Kidney (tissue), 14 donors: ENCODE measurements around the gene SNX13. TPM values are rescaled to one million over a fixed set of nuclear protein-coding genes. Genes with fewer than 3 reads are reported as not detected.

Experiments used
- DNase-seq, 5 donors: peaks; one replicate each; pipeline ENCODE4 v3.0.0-alpha.2; 2013 to 2020
- FAIRE-seq: peaks from 2 replicates; lab custom pipeline; 2012; peaks lifted over from hg19 to GRCh38; lab: Jason Lieb, UNC
- H3K27ac ChIP-seq, 2 donors: one replicate each; pipeline ENCODE4 v1.7.0; 2013; ENCODE audit warnings: low read depth in 2 of 2, low read length in 2 of 2, inconsistent platforms in 1 of 2
- H3K27me3 ChIP-seq: one replicate; pipeline ENCODE4 v1.7.1; 2013; ENCODE audit warnings: low read length, inconsistent platforms; ENCODE audit not compliant: control insufficient read depth, insufficient read depth
- H3K36me3 ChIP-seq, 3 donors: one replicate each; pipeline versions ENCODE4 v1.7.0 to v1.7.1; 2013; ENCODE audit warnings: low read length in 3 of 3, control low read depth in 1 of 3, inconsistent platforms in 1 of 3; ENCODE audit not compliant: insufficient read depth in 3 of 3, control insufficient read depth in 2 of 3
- H3K4me1 ChIP-seq, 3 donors: one replicate each; pipeline versions ENCODE4 v1.7.0 to v1.7.1; 2013; ENCODE audit warnings: low read length in 3 of 3, inconsistent platforms in 1 of 3, low read depth in 1 of 3; ENCODE audit not compliant: control insufficient read depth in 2 of 3, insufficient read depth in 2 of 3
- H3K4me3 ChIP-seq, 3 donors: one replicate each; pipeline versions ENCODE4 v1.7.0 to v1.8.1; 2013; ENCODE audit warnings: low read length in 3 of 3, control low read depth in 1 of 3, inconsistent platforms in 1 of 3
- H3K9ac ChIP-seq, 3 donors: one replicate each; pipeline versions ENCODE4 v1.7.0 to v1.7.1; 2013; ENCODE audit warnings: low read length in 3 of 3, control low read depth in 1 of 3, inconsistent platforms in 1 of 3
- H3K9me3 ChIP-seq, 3 donors: one replicate each; pipeline versions ENCODE4 v1.7.0 to v1.7.1; 2013; ENCODE audit warnings: low read length in 3 of 3, control low read depth in 1 of 3, inconsistent platforms in 1 of 3; ENCODE audit not compliant: control insufficient read depth in 2 of 3, insufficient read depth in 1 of 3
- intact Hi-C: fragments of 100-400 bp; cut with DNase I; formaldehyde crosslinking; loops from one replicate; pipeline ENCODE4 v1.11.1; 2022
- polyA plus RNA-seq: library from polyadenylated mRNA; stranded (reverse); fragments of 350-450 nt; fragmentation: Illumina TruSeq; extraction: RNeasy Lipid Tissue Mini Kit (QIAGEN cat#74804); gene quantifications from one replicate; pipeline ENCODE4 v1.2.3, GENCODE V29; 2014; ENCODE audit warnings: low read depth, low replicate concordance; ENCODE audit not compliant: insufficient read depth
- total RNA-seq: library from RNA; stranded (reverse); fragmentation: NEBNext Ultra II Directional; extraction: Animal tissue kit (Norgen Biotek cat#: 25700); gene quantifications from one replicate; pipeline ENCODE4 v1.2.1, GENCODE V29; 2021
- TF ChIP-seq, protein P1 (sequence below): IDR thresholded peaks from 3 replicates; pipeline ENCODE4 v1.5.1; 2012; ENCODE audit warnings: mild to moderate bottlenecking, moderate library complexity, borderline replicate concordance; ENCODE audit not compliant: insufficient read depth; ENCODE audit errors: extremely low read depth
- donor health status: control.
- donor health status: control.
- donor health status: control.
- donor health status: control.
- donor health status: control.
- donor health status: DM: yes; HTN: yes; CAD: no.
- donor health status: Normal renal cell carcinoma (clear cell type).

Gene SNX13
- total and polyA plus RNA-seq, 2 donors from 2014 or later = 9.9 to 57.0 TPM

DNA sequence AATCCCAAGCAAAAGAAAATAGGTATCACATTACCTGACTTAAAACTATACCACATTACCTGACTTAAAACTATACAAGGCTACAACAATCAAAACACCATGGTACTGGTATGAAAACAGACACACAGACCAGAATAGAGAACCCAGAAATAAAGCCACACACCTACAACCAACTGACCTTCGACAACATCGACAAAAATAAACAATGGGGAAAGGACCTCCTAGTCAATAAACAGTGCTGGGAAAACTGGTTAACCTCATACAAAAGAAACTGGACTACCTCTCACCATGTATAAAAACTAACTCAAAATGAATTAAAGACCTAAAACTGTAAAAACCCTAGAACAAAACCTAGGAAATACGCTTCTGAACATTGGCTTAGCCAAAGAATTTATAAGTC lies 22.5 kb downstream of the SNX13 start:
- H3K27me3 ChIP-seq = no peaks in the 10 kb centered on the region
- no peaks in the 10 kb centered on the region for H3K36me3 ChIP-seq
- no peak for FAIRE-seq
- DNase-seq = no peak
- no peak overlapping the region for H3K9ac ChIP-seq
- peaks cover 0 to 15% (median 0%) of the 10 kb centered on the region in 3 donors for H3K9me3 ChIP-seq
- intact Hi-C loops = no loop called here
- H3K4me1 ChIP-seq = peaks cover 0 to 6% (median 0%) of the 10 kb centered on the region in 3 donors
- no peak overlapping the region for H3K4me3 ChIP-seq
- TF ChIP-seq, protein P1, sequence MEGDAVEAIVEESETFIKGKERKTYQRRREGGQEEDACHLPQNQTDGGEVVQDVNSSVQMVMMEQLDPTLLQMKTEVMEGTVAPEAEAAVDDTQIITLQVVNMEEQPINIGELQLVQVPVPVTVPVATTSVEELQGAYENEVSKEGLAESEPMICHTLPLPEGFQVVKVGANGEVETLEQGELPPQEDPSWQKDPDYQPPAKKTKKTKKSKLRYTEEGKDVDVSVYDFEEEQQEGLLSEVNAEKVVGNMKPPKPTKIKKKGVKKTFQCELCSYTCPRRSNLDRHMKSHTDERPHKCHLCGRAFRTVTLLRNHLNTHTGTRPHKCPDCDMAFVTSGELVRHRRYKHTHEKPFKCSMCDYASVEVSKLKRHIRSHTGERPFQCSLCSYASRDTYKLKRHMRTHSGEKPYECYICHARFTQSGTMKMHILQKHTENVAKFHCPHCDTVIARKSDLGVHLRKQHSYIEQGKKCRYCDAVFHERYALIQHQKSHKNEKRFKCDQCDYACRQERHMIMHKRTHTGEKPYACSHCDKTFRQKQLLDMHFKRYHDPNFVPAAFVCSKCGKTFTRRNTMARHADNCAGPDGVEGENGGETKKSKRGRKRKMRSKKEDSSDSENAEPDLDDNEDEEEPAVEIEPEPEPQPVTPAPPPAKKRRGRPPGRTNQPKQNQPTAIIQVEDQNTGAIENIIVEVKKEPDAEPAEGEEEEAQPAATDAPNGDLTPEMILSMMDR = no peak
- H3K27ac ChIP-seq = no peak overlapping the region

DNA sequence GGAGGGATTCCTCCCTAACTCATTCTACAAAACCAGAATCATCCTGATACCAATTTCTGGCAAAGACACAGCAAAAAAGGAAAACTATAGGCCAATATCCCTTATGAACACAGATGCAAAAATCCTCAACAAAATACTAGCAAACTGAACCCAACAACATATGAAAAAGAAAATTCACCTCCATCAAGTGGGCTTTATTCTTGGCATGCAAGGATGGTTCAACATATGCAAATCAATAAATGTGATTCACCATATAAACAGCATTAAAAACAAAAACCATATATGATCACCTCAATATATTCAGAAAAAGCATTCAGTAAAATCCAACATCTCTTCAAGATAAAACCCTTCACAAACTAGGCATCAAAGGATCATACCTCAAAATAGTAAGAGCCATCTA lies 23.5 kb downstream of the SNX13 start:
- peaks cover 0 to 3% (median 0%) of the 10 kb centered on the region in 3 donors for H3K4me1 ChIP-seq
- no peak overlapping the region for H3K4me3 ChIP-seq
- no peak overlapping the region for H3K9ac ChIP-seq
- H3K27ac ChIP-seq = no peak overlapping the region
- H3K9me3 ChIP-seq = peaks cover 0 to 15% (median 0%) of the 10 kb centered on the region in 3 donors
- H3K27me3 ChIP-seq = no peaks in the 10 kb centered on the region
- TF ChIP-seq, protein P1 = no peak
- FAIRE-seq = no peak
- no peaks in the 10 kb centered on the region for H3K36me3 ChIP-seq
- intact Hi-C loops = no loop called here
- no peak for DNase-seq

DNA sequence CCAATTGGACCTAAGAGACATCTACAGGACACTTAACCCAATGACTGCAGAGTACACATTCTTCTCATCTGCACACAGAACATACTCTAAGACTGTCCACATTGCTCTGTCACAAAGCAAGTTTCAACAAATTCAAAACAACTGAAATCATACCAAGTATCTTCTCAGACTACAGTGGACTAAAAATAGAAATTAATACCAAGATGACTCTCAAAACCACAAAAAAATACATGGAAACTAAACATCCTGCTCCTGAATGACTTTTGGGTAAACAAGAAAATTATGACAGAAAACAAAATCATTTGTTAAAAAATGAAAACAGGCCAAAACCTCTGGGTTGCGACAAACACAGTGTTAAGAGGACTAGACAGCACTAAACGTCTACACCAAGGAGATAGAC lies 24.5 kb downstream of the SNX13 start:
- H3K36me3 ChIP-seq = no peaks in the 10 kb centered on the region
- no peak overlapping the region for H3K9ac ChIP-seq
- intact Hi-C loops = no loop called here
- H3K4me3 ChIP-seq = no peak overlapping the region
- TF ChIP-seq, protein P1 = no peak
- H3K27me3 ChIP-seq = no peaks in the 10 kb centered on the region
- FAIRE-seq (no peak), DNase-seq (no peak)
- H3K9me3 ChIP-seq = peaks cover 0 to 15% (median 0%) of the 10 kb centered on the region in 3 donors
- no peak overlapping the region for H3K27ac ChIP-seq
- peaks cover 0 to 2% (median 0%) of the 10 kb centered on the region in 3 donors for H3K4me1 ChIP-seq

DNA sequence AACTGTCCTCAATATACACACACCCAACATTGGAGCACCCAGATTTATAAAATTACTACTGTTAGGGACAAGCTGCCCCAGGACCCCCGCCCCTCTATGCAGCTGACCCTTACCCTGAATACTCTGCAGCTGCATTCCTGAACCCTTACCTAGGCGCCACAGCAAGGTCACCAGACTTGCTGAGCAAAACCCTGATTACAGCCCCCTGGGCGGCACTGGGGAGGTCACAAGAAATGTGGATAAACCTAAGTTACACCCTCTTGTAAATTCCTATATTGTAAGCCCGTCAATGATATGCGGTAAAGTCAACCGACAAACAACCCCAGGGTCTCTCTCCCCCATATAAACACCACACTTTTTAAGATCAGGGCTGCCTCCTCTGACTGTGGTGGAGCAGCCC lies 25.1 kb downstream of the SNX13 start:
- FAIRE-seq (no peak), DNase-seq (no peak)
- H3K4me3 ChIP-seq = no peak overlapping the region
- H3K9ac ChIP-seq = no peak overlapping the region
- no peaks in the 10 kb centered on the region for H3K27me3 ChIP-seq
- no peak overlapping the region for H3K27ac ChIP-seq
- peaks cover 0 to 2% (median 0%) of the 10 kb centered on the region in 3 donors for H3K4me1 ChIP-seq
- intact Hi-C loops = no loop called here
- peaks cover 0 to 15% (median 0%) of the 10 kb centered on the region in 3 donors for H3K9me3 ChIP-seq
- H3K36me3 ChIP-seq = no peaks in the 10 kb centered on the region
- TF ChIP-seq, protein P1 = no peak
